Colonic mucosa (tissue), 4 donors: Measurements from ENCODE around the gene MMD. TPM values are rescaled to one million over a fixed set of nuclear protein-coding genes. Genes with fewer than 3 reads are reported as not detected.
"Not testable (repeated sequence)": the region's sequence is repeated elsewhere in the genome, so short reads cannot be mapped to it uniquely, and the experiment has no call there.

Experiments
- DNase-seq: peaks from one replicate; pipeline ENCODE4 v3.0.0-alpha.2; 2020
- H3K27ac ChIP-seq: fragments of 200-600 bp; one replicate; pipeline ENCODE4 v1.8.0; 2021
- H3K27me3 ChIP-seq: fragments of 200-600 bp; one replicate; pipeline ENCODE4 v1.8.0; 2021
- H3K36me3 ChIP-seq: fragments of 200-600 bp; one replicate; pipeline ENCODE4 v1.8.0; 2021
- H3K4me1 ChIP-seq: fragments of 200-600 bp; one replicate; pipeline ENCODE4 v1.8.0; 2021; ENCODE audit warnings: mild to moderate bottlenecking
- H3K4me3 ChIP-seq: fragments of 200-600 bp; one replicate; pipeline ENCODE4 v1.8.0; 2021
- H3K9ac ChIP-seq, 2 donors: one replicate each; pipeline ENCODE4 v1.7.0; 2013; ENCODE audit warnings: control low read depth in 2 of 2, low read depth in 2 of 2, low read length in 2 of 2
- H3K9me3 ChIP-seq: fragments of 200-600 bp; one replicate; pipeline ENCODE4 v1.8.0; 2021
- CTCF ChIP-seq: fragments of 200-600 bp; IDR thresholded peaks from one replicate; pipeline ENCODE4 v1.8.0; 2022; ENCODE audit warnings: antibody characterized with exemption, mild to moderate bottlenecking
- intact Hi-C: fragments of 100-400 bp; cut with DNase I; formaldehyde crosslinking; loops from one replicate; pipeline ENCODE4 v1.14.1; 2022
- total RNA-seq, 2 donors: library from RNA; stranded (reverse); fragmentation: NEBNext Ultra II Directional in 1 of 2; extraction: Animal tissue kit (Norgen Biotek cat#: 25700) in 1 of 2; gene quantifications; one replicate each; pipeline ENCODE4 v1.2.1, GENCODE V29; 2021
- donor health status: healthy.
- donor health status: DM: no; HTN: no; CAD: no.
- donor health status: DM: no; HTN: no; CAD: no.

MMD gene
- total RNA-seq, 2 donors from 2014 or later, result 17.3 to 20.0 TPM

DNA sequence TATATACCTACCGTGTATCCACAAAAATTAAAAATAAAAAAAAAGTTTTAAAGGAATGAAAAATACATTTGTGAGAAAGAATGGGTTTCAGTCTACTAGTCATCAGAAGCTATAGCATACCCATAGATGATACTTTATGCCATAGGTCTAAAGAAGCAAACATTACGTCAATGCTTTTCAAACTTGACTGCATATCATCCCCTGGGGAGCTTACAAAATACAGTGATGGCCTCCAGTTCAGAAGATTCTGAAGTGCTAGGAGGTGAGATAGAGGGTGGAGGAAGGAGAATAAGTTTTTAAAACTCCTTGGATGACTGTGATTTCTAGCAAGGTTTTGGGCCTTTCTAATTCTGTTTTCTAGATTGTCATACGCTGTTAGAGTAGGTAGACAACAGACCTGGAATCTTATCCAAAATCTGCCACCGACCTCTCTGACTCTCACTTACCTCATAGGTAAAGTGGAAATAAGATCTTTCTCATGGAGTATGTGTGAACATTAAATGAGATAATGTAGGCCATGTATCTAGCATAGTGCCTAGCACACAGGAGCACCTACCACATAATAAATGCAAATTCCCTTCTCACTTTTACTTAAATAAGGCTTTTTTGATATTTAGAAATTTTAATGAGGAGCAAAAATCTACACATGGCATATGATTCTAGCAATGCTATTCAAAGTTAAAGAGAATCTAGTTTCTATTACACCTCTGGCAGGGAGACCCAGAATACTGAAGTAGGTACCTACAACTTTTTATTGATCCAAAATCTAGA lies 12.4 kb downstream of the MMD start:
- Histone ChIP-seq H3K4me3 (no peak overlapping the region), H3K27ac (no peak overlapping the region), H3K9ac (no peak overlapping the region), H3K9me3 (no peaks in the 10 kb centered on the region), H3K4me1 (no peaks in the 10 kb centered on the region), H3K27me3 (no peaks in the 10 kb centered on the region), H3K36me3 (peaks cover 12% of the 10 kb centered on the region)
- intact Hi-C loops, result no loop called here
- no peak for DNase-seq
- no peak for TF ChIP-seq CTCF

- Histone ChIP-seq H3K27me3 (no peaks in the 10 kb centered on the region), H3K27ac (no peak overlapping the region), H3K4me1 (no peaks in the 10 kb centered on the region), H3K9me3 (no peaks in the 10 kb centered on the region), H3K36me3 (peaks cover 12% of the 10 kb centered on the region), H3K4me3 (no peak overlapping the region), H3K9ac (no peak overlapping the region)
- TF ChIP-seq CTCF, result no peak
- intact Hi-C loops, result no loop called here
- no peak for DNase-seq
Observed at GRCh38 chr17:55407641-55408566, 13.7 kb downstream of the MMD start.

DNA sequence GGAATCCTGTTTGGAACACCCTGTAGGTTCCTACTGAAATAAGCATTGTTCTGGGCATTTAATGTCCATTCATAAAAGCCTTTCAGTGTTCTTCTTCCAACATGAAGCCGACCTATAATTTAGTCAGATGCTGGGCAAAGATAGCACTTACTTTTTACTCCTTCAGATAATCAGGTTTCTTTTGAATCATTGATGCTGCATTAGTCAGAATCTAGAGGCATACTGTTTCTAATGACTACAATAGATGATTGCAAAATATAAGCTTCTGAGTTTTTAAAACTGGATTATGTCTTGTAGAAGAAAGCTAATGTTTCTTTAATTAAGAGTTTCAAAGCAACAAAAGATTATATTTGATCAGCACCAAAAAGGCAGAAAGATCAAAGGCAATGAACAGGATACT lies 16.0 kb downstream of the MMD start:
- intact Hi-C loops, result no loop called here
- H3K4me1 ChIP-seq, result no peaks in the 10 kb centered on the region
- H3K9ac ChIP-seq, result no peak overlapping the region
- no peak for DNase-seq
- no peaks in the 10 kb centered on the region for H3K9me3 ChIP-seq
- H3K36me3 ChIP-seq, result peaks cover 6% of the 10 kb centered on the region
- no peak overlapping the region for H3K27ac ChIP-seq
- no peak overlapping the region for H3K4me3 ChIP-seq
- no peak for TF ChIP-seq CTCF
- H3K27me3 ChIP-seq, result no peaks in the 10 kb centered on the region

DNA sequence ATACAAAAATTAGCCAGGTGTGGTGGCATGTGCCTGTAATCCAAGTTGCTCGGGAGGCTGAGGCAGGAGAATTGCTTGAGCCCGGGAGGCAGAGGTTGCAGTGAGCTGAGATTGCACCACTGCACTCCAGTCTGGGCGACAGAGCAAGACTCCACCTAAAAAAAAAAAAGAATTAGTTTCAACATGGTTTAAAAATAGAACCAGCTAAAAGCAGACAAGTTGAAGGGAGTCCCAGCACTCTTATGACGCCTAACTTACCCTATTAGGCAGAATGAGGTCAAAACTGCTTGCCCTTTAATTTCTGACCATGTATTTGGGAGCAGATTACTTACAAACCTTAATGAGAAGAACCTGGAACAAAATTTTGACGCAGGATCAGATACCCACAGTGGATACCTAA lies 17.4 kb downstream of the MMD start:
- H3K36me3 ChIP-seq, H3K9me3 ChIP-seq, H3K9ac ChIP-seq, DNase-seq, H3K4me3 ChIP-seq, H3K4me1 ChIP-seq, H3K27ac ChIP-seq, H3K27me3 ChIP-seq, intact Hi-C loops: not testable (repeated sequence)

DNA sequence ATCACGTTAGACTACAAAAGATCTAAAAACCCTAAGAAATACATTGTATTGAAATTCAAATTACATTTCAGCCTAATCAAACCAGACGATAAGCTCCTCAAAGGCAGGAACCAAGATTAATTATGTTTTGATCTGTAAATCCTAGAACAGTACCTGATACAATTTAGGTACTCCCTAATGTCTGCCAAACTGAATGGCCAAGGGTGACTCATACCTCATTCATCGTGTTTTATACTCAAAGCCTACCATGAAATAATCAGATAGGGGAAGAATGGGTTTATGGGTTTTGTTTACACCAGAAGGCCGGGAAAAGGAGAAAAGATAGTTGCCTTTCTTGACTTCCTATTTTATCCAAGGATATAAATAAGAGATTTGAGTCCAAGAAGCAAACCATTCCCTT lies 19.3 kb downstream of the MMD start:
- Histone ChIP-seq H3K9ac (no peak overlapping the region), H3K4me3 (no peak overlapping the region), H3K4me1 (no peaks in the 10 kb centered on the region), H3K9me3 (no peaks in the 10 kb centered on the region), H3K27ac (peak overlapping the region; percentile 4), H3K27me3 (no peaks in the 10 kb centered on the region), H3K36me3 (no peaks in the 10 kb centered on the region)
- TF ChIP-seq CTCF, result no peak
- no peak for DNase-seq
- intact Hi-C loops, result no loop called here

GRCh38 chr17:55398689-55399088 lies 22.9 kb downstream of the MMD start:
- Histone ChIP-seq H3K27me3 (no peaks in the 10 kb centered on the region), H3K4me3 (no peak overlapping the region), H3K9ac (no peak overlapping the region), H3K4me1 (no peaks in the 10 kb centered on the region), H3K36me3 (no peaks in the 10 kb centered on the region), H3K9me3 (no peaks in the 10 kb centered on the region), H3K27ac (no peak overlapping the region)
- DNase-seq, result no peak
- TF ChIP-seq CTCF, result no peak
- intact Hi-C loops, result no loop called here
